Hepatocyte (in vitro differentiated cells): ENCODE measurements around the gene ATP6V0B.

Source experiments
- EZH2 ChIP-seq: fragments of 200-600 bp; sonication (generic); IDR thresholded peaks from 2 replicates; pipeline ENCODE4 v1.6.1; 2016; ENCODE audit warnings: antibody characterized with exemption, mild to moderate bottlenecking, borderline replicate concordance
- EZH2phosphoT487 ChIP-seq: fragments of 200-600 bp; sonication (generic); IDR thresholded peaks from one replicate; pipeline ENCODE4 v1.6.1; 2018; ENCODE audit warnings: antibody characterized with exemption, mild to moderate bottlenecking, low read depth, moderate library complexity; ENCODE audit not compliant: unreplicated experiment, severe bottlenecking
- TF ChIP-seq, protein P1 (sequence below): fragments of 200-600 bp; sonication (generic); IDR thresholded peaks from 2 replicates; pipeline ENCODE4 v1.5.1; 2016; ENCODE audit warnings: antibody characterized with exemption, mild to moderate bottlenecking; ENCODE audit not compliant: poor library complexity

DNA sequence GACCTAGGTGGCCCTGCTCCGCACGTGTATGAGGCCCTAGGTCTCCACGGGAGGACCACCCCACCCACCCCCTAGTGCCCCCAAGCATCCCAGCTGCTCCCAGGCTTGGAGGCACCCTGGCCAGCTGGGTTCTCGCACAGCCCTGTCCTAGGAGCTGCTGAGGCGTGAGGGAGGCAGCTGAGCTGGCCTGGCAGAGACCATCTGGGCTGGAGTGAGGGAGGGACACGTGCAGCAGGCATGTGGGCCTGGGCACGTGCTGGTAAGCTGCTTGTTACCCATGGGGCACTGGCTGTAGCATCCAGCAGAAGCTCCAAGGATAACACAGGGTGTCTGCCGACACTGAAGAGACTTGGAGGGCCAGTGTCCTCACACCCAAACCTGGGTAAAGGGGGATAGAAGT is 46.4 kb downstream of the ATP6V0B start:
- TF ChIP-seq, protein P1, sequence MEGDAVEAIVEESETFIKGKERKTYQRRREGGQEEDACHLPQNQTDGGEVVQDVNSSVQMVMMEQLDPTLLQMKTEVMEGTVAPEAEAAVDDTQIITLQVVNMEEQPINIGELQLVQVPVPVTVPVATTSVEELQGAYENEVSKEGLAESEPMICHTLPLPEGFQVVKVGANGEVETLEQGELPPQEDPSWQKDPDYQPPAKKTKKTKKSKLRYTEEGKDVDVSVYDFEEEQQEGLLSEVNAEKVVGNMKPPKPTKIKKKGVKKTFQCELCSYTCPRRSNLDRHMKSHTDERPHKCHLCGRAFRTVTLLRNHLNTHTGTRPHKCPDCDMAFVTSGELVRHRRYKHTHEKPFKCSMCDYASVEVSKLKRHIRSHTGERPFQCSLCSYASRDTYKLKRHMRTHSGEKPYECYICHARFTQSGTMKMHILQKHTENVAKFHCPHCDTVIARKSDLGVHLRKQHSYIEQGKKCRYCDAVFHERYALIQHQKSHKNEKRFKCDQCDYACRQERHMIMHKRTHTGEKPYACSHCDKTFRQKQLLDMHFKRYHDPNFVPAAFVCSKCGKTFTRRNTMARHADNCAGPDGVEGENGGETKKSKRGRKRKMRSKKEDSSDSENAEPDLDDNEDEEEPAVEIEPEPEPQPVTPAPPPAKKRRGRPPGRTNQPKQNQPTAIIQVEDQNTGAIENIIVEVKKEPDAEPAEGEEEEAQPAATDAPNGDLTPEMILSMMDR, result no peak
- TF ChIP-seq EZH2, result no peak
- no peak for TF ChIP-seq EZH2phosphoT487
